Duodenal mucosa (tissue), 2 donors: Measurements from ENCODE around the gene TSHZ1.

Experiments
- H3K27ac ChIP-seq: one replicate; pipeline ENCODE4 v1.7.0; 2013; ENCODE audit warnings: low read depth, low read length
- H3K27me3 ChIP-seq, 2 donors: one replicate each; pipeline ENCODE4 v1.7.0; 2013; ENCODE audit warnings: low read length in 2 of 2, control low read depth in 1 of 2; ENCODE audit not compliant: insufficient read depth in 2 of 2, control insufficient read depth in 1 of 2
- H3K36me3 ChIP-seq, 2 donors: one replicate each; pipeline ENCODE4 v1.7.0; 2013; ENCODE audit warnings: low read length in 2 of 2, control low read depth in 1 of 2; ENCODE audit not compliant: insufficient read depth in 2 of 2, control insufficient read depth in 1 of 2
- H3K4me1 ChIP-seq, 2 donors: one replicate each; pipeline ENCODE4 v1.7.0; 2013; ENCODE audit warnings: low read length in 2 of 2, control low read depth in 1 of 2; ENCODE audit not compliant: insufficient read depth in 2 of 2, control insufficient read depth in 1 of 2
- H3K4me3 ChIP-seq, 2 donors: one replicate each; pipeline ENCODE4 v1.7.0; 2013; ENCODE audit warnings: low read length in 2 of 2, low read depth in 1 of 2
- H3K9ac ChIP-seq, 2 donors: one replicate each; pipeline ENCODE4 v1.7.0; 2013; ENCODE audit warnings: low read length in 2 of 2, low read depth in 1 of 2
- H3K9me3 ChIP-seq, 2 donors: one replicate each; pipeline ENCODE4 v1.7.0; 2013; ENCODE audit warnings: low read length in 2 of 2, control low read depth in 1 of 2; ENCODE audit not compliant: control insufficient read depth in 1 of 2

Gene TSHZ1

DNA sequence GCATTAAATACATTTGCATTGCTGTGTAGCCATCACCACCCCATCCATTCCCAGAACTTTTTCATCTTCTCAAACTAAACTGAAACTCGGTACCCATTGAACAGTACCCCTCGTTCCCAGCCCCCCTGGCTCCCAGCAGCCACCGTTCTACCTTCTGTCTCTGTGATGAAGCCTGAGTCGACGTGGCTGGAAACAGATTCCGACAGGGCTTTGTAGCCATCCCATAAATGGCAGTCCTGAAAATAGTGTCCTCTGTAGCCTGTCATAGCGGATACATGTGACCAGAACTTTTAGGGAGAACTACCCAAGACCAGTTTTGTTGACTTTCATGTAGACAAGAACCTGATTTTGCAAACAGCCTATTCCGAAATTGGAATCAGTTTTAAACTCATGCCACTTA, 59.1 kb downstream of the TSHZ1 start:
- Histone ChIP-seq H3K9ac (no peak overlapping the region), H3K36me3 (no peaks in the 10 kb centered on the region), H3K27ac (no peak overlapping the region), H3K9me3 (no peaks in the 10 kb centered on the region), H3K4me3 (no peak overlapping the region), H3K27me3 (no peaks in the 10 kb centered on the region), H3K4me1 (no peaks in the 10 kb centered on the region)

DNA sequence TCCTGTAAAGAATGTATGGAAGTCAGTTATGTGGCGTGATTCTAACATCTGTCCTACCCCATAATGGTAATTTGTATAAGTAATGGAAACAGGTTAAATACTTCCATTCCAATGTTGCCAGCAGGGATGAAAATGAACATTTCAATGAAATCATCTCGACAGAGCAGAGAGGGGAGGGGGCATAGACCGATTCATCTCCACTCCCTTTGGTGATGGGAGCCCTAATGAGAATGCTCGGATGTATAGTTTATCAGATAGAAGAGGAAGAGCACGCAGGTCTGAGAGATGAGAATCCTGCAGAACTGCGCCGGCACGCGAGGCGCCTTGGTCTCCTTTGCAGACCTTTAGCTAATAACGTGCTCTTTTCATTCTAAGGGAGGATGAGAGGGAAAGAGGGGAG, 61.4 kb downstream of the TSHZ1 start:
- Histone ChIP-seq H3K27ac (no peak overlapping the region), H3K27me3 (no peaks in the 10 kb centered on the region), H3K9ac (no peak overlapping the region), H3K4me1 (no peaks in the 10 kb centered on the region), H3K9me3 (no peaks in the 10 kb centered on the region), H3K4me3 (no peak overlapping the region), H3K36me3 (no peaks in the 10 kb centered on the region)

DNA sequence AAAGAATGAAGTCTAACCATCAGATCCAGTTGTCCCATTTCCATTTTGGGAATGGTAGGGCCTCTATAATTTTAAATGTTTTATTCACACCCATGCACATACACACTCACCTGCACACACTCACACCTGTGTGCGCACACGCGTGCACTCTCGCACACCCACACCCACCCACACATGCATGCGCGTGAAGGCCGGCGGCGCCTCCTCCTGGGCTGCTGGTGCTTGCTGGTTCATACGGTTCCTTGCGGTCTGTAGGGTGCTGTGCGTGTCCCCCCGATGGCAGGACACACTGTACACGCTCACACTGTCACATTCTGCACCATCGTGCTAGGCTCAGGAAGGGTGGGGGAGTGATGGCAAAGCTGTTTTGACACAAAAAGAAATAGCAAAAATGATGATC, 63.2 kb downstream of the TSHZ1 start:
- Histone ChIP-seq H3K27me3 (no peaks in the 10 kb centered on the region), H3K27ac (no peak overlapping the region), H3K36me3 (no peaks in the 10 kb centered on the region), H3K9me3 (no peaks in the 10 kb centered on the region), H3K4me3 (no peak overlapping the region), H3K4me1 (no peaks in the 10 kb centered on the region), H3K9ac (no peak overlapping the region)

DNA sequence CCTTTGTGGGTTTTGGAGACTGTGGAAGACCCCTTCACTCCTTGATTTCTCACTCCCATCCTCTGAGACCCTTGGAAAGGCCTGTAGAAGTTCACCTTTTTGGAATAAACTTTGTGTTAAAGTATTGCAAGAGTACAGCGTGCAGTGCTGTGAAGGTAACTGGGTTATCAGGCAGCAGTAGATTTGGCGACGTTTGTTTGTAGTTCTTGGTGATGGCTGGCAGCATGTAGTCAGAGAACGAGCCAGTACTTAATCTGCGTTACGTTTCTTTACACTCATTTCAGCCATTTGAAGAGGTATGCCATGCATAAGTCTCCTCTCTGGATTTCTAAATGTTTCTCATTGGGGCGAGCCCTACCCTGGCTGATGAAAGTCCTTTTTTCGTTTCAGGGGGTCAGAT, 64.6 kb downstream of the TSHZ1 start:
- H3K4me1 ChIP-seq: no peaks in the 10 kb centered on the region
- H3K9me3 ChIP-seq: no peaks in the 10 kb centered on the region
- no peak overlapping the region for H3K27ac ChIP-seq
- no peaks in the 10 kb centered on the region for H3K36me3 ChIP-seq
- no peak overlapping the region for H3K4me3 ChIP-seq
- no peak overlapping the region for H3K9ac ChIP-seq
- H3K27me3 ChIP-seq: no peaks in the 10 kb centered on the region

GRCh38 chr18:75276818-75277609, 66.4 kb downstream of the TSHZ1 start:
- Histone ChIP-seq H3K27ac (no peak overlapping the region), H3K9me3 (no peaks in the 10 kb centered on the region), H3K9ac (no peak overlapping the region), H3K27me3 (no peaks in the 10 kb centered on the region), H3K4me1 (peaks cover 9 to 10% of the 10 kb centered on the region in 2 donors), H3K36me3 (no peaks in the 10 kb centered on the region), H3K4me3 (no peak overlapping the region)

DNA sequence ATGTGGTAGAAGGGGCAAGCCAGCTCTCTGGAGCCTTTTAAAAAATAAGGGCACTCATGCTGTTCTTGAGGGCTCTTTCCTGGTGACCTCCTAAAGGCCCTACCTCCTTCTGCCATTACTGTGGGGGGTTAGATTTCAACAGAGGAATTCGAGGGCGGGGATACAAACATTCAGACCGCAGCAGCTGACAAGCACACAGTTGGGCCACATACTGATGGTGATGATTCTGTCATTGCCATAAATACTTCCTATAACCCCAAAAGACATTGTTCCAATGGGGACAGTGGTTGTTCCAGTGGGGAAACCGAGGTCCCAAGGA, 67.0 kb downstream of the TSHZ1 start:
- H3K4me3 ChIP-seq: no peak overlapping the region
- H3K27ac ChIP-seq: no peak overlapping the region
- H3K4me1 ChIP-seq: peaks cover 9 to 10% of the 10 kb centered on the region in 2 donors
- no peak overlapping the region for H3K9ac ChIP-seq
- H3K27me3 ChIP-seq: no peaks in the 10 kb centered on the region
- H3K36me3 ChIP-seq: no peaks in the 10 kb centered on the region
- no peaks in the 10 kb centered on the region for H3K9me3 ChIP-seq

GRCh38 chr18:75279381-75279780, 68.8 kb downstream of the TSHZ1 start:
- no peaks in the 10 kb centered on the region for H3K9me3 ChIP-seq

DNA sequence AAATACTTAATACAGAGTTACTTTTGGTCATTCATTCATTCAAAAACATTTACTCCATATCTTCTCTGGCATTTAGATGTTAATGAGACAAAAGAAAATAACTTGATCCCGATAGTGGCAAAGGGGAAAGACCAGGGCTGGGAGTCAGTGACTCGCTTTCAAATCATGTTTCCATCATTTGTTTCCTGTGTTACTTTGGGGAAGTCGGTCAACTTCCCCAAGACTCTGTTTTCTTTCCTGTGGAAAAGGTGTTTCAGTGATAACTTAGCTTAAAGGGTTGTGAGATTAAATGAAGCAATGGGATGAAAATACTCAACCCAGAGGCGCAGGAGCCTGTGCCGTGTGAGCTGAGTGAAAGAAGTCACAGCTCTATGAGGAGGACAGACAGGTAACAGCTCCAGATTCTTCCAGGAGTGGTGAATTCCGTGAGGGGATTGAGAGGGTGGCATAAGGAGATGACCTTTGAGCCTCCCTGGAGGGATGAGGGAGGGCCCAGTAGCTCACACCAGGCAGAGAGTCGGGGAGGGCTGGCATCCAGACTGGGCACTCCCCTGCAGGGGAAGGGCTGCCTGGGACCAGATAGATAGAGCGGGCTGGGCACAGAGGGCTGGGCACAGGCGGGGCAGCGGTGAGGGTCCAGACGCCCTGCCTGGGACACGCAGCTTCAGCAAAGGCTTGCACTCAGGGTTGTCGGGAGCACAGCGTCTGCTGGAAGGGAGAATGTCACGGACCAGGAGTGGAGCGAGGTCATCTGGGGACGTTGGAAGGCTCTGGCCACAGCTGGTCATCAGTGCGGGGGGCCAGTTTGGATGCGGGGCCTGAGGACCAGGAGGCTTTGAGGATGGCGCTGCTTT, 70.1 kb downstream of the TSHZ1 start:
- H3K36me3 ChIP-seq: peaks cover 0 to 8% of the 10 kb centered on the region in 2 donors
- peak overlapping the region in 1 of 2 donors; percentile 28 for H3K9ac ChIP-seq
- H3K9me3 ChIP-seq: no peaks in the 10 kb centered on the region
- no peak overlapping the region for H3K27ac ChIP-seq
- H3K4me1 ChIP-seq: peaks cover 9 to 10% of the 10 kb centered on the region in 2 donors
- H3K27me3 ChIP-seq: no peaks in the 10 kb centered on the region
- H3K4me3 ChIP-seq: peak overlapping the region; percentile 34 to 36

More at GRCh38 chr18:75279381-75279780, 68.8 kb downstream of the TSHZ1 start:
- Histone ChIP-seq H3K36me3 (no peaks in the 10 kb centered on the region), H3K4me1 (peaks cover 9 to 10% of the 10 kb centered on the region in 2 donors), H3K4me3 (no peak overlapping the region), H3K27me3 (no peaks in the 10 kb centered on the region), H3K9ac (no peak overlapping the region), H3K27ac (no peak overlapping the region)

DNA sequence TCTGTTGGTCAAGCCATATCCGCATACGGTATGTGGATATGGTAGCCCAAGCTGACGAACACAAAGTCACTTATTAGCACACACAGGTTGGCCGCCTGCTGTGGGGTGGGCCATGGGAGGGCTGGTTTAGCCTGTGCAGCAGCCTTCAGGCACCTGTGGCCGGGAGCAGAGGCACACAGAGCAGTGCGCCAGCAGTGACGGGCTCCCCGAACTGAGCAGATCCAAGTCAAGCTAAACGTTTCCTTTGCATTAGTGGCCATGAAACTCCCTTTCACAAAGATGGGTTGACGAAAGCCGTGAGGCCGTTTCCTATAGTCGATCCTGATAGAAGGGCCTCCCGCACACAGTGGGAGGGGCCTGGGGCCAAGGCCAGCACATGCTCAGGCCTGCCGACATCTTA, 72.1 kb downstream of the TSHZ1 start:
- Histone ChIP-seq H3K4me1 (peaks cover 9 to 10% of the 10 kb centered on the region in 2 donors), H3K27me3 (no peaks in the 10 kb centered on the region), H3K9ac (no peak overlapping the region), H3K27ac (no peak overlapping the region), H3K9me3 (no peaks in the 10 kb centered on the region), H3K36me3 (peaks cover 4 to 27% of the 10 kb centered on the region in 2 donors), H3K4me3 (no peak overlapping the region)

DNA sequence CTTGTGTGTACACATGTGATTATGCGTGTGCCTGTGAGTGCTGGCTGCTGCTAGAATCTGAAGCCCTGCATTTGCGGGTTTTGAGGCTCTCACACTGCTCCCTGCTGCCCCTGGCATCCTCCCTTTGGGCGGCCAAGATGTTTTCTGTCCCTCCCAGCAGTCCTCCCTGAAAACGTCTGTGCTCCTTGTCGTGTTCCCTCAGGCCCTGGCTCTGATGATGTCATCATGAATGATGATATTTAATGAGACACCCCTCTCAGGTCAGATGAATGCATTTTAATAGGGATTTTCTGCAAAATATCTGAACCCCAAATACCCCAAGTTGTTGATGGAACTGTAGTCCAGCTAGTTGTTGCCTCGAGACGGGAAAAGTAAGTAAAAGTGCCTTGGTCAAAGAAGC, 73.1 kb downstream of the TSHZ1 start:
- Histone ChIP-seq H3K4me3 (no peak overlapping the region), H3K27me3 (no peaks in the 10 kb centered on the region), H3K27ac (no peak overlapping the region), H3K36me3 (peaks cover 7 to 33% of the 10 kb centered on the region in 2 donors), H3K9ac (no peak overlapping the region), H3K9me3 (no peaks in the 10 kb centered on the region), H3K4me1 (peaks cover 9 to 10% of the 10 kb centered on the region in 2 donors)
